Muscle layer of colon (tissue), 2 donors: ENCODE measurements around the gene CDC42EP5.
"Not testable (repeated sequence)": the region's sequence is repeated elsewhere in the genome, so short reads cannot be mapped to it uniquely, and the experiment has no call there.

Source experiments
- H3K27ac ChIP-seq: one replicate; pipeline ENCODE4 v1.7.0; 2013; ENCODE audit warnings: low read depth, mild to moderate bottlenecking, low read length, moderate library complexity
- H3K27me3 ChIP-seq, 2 donors: one replicate each; pipeline ENCODE4 v1.7.0; 2013; ENCODE audit warnings: low read length in 2 of 2, mild to moderate bottlenecking in 2 of 2; ENCODE audit not compliant: insufficient read depth in 2 of 2, control insufficient read depth in 1 of 2
- H3K36me3 ChIP-seq: one replicate; pipeline ENCODE4 v1.7.0; 2013; ENCODE audit warnings: mild to moderate bottlenecking, low read length; ENCODE audit not compliant: insufficient read depth
- H3K4me1 ChIP-seq: one replicate; pipeline ENCODE4 v1.7.0; 2013; ENCODE audit warnings: mild to moderate bottlenecking, low read length; ENCODE audit not compliant: insufficient read depth
- H3K4me3 ChIP-seq, 2 donors: one replicate each; pipeline ENCODE4 v1.7.0; 2013; ENCODE audit warnings: low read length in 2 of 2, low read depth in 1 of 2, mild to moderate bottlenecking in 1 of 2, moderate library complexity in 1 of 2
- H3K9ac ChIP-seq: one replicate; pipeline ENCODE4 v1.7.0; 2013; ENCODE audit warnings: low read length
- H3K9me3 ChIP-seq: one replicate; pipeline ENCODE4 v1.7.0; 2013; ENCODE audit warnings: mild to moderate bottlenecking, low read length
- donor health status: abdominal sarcoma.
- donor health status: Adenocarcinoma of cecum.

The CDC42EP5 gene

GRCh38 chr19:54506079-54506478 lies 33.0 kb upstream of the CDC42EP5 start:
- H3K36me3 ChIP-seq: no peaks in the 10 kb centered on the region
- H3K27ac ChIP-seq: no peak overlapping the region
- no peaks in the 10 kb centered on the region for H3K9me3 ChIP-seq
- H3K4me1 ChIP-seq: no peaks in the 10 kb centered on the region
- no peaks in the 10 kb centered on the region for H3K27me3 ChIP-seq
- H3K9ac ChIP-seq: no peak overlapping the region
- H3K4me3 ChIP-seq: no peak overlapping the region

DNA sequence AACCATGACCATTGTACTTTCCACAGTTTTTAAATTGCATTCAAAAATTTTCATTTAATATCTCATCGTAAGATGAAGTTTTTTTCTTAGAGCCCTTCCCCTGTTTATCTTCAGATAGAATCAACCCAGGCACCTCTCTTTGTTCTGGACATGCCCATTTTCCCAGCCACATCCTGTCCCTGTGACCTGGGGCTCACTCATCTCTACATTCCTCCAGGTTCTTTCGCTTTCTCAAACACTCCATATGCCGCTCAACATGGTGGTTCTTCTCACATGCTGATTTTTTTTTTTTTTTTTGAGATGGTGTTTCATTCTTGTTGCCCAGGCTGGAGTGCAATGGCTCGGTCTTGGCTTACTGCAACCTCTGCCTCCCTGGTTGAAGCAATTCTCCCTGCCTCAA lies 32.4 kb upstream of the CDC42EP5 start:
- H3K36me3 ChIP-seq, H3K27me3 ChIP-seq, H3K27ac ChIP-seq, H3K4me1 ChIP-seq, H3K4me3 ChIP-seq, H3K9ac ChIP-seq, H3K9me3 ChIP-seq: not testable (repeated sequence)

DNA sequence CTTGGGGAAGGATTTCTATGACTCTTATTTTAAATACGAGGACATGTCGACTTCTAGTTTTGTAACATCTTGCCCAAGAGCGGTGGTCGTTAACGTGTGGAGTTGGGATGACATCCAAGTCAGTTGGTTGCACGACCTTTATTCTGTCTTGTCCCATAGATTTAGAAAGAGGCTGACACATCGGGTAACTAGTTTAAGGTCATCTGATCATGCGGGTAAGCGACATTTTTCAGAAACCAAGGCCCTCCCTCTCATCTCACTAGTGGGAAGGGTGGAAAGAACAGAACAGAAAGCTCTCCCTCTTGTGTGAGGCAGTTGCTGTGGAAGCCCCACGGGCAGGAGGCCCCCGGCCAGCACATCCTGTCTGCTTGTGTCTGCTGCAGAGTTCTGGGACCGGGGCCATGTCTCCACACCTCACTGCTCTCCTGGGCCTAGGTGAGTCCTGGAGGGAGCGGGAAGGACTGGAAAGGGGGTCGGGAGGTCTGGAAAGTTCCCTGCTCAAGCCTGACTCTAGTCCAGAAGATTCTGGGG lies 29.5 kb upstream of the CDC42EP5 start, which contains the start of gene LAIR2:
TSS of gene LAIR2 (plus strand) at position 314 of the 531 bp plus-strand sequence. CDS start at position 402, 88 bp downstream.
- Histone ChIP-seq H3K36me3 (no peaks in the 10 kb centered on the region), H3K4me1 (no peaks in the 10 kb centered on the region), H3K9ac (no peak within 1 kb of the TSS), H3K9me3 (no peaks in the 10 kb centered on the region), H3K4me3 (no peak within 1 kb of the TSS), H3K27me3 (no peaks in the 10 kb centered on the region), H3K27ac (no peak within 1 kb of the TSS)

DNA sequence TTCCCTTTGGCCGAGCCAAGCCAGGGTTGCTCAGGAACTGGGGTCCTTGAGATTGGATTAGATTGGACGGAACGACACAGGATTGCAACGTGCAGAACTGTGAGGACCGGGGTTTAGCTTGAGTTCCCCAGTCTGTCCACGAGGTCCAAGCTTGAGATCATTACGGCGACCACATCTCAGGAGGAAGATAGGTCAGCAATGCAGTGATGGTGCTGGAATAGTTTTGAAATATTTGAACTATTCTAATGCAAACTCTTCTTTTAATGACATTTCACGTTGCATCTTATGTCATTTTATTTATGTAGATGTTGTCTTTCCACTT lies 25.3 kb upstream of the CDC42EP5 start:
- H3K27ac ChIP-seq, H3K9ac ChIP-seq, H3K4me1 ChIP-seq, H3K4me3 ChIP-seq, H3K27me3 ChIP-seq, H3K36me3 ChIP-seq, H3K9me3 ChIP-seq: not testable (repeated sequence)

GRCh38 chr19:54497747-54498450 lies 24.8 kb upstream of the CDC42EP5 start:
- H3K4me1 ChIP-seq, H3K27me3 ChIP-seq: not testable (repeated sequence)

GRCh38 chr19:54495284-54495683 lies 22.2 kb upstream of the CDC42EP5 start:
- not testable (repeated sequence) for H3K4me1 ChIP-seq, H3K9ac ChIP-seq, H3K27me3 ChIP-seq, H3K9me3 ChIP-seq, H3K36me3 ChIP-seq, H3K4me3 ChIP-seq, H3K27ac ChIP-seq

More at GRCh38 chr19:54497747-54498450, 24.8 kb upstream of the CDC42EP5 start:
- H3K9ac ChIP-seq, H3K27ac ChIP-seq, H3K4me3 ChIP-seq, H3K9me3 ChIP-seq, H3K36me3 ChIP-seq: not testable (repeated sequence)

DNA sequence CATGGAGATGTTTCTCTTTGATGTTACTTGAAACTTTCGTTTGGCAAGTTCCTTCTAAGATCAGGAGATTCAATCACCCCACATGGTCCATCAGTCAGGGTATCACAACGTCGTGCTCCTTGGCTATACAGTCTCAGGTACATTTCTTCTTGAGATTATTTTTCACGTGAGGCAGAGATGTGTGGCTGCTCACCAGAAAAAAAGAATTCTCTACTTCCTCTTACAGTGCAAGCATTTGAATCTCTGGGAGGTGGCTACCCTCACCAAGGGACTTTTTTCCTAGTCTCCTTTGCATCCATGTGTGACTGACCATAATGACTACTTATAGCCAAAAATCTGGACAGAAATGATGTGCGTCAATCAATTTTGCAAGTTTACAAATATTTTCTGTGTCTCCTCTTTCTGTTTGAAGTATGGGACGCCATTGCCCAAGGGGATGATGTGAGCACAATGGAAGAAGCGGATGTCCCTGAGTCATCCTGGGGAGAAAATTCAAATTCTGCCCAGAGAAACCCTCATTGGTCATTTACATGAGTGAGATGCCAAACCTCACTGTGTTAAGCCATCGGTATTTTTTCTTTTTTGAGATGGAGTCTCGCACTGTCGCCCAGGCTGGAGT lies 21.0 kb upstream of the CDC42EP5 start:
- Histone ChIP-seq H3K4me1 (no peaks in the 10 kb centered on the region), H3K4me3 (no peak overlapping the region), H3K27me3 (peaks cover 0 to 3% of the 10 kb centered on the region in 2 donors), H3K27ac (no peak overlapping the region), H3K9me3 (no peaks in the 10 kb centered on the region), H3K36me3 (no peaks in the 10 kb centered on the region), H3K9ac (no peak overlapping the region)

DNA sequence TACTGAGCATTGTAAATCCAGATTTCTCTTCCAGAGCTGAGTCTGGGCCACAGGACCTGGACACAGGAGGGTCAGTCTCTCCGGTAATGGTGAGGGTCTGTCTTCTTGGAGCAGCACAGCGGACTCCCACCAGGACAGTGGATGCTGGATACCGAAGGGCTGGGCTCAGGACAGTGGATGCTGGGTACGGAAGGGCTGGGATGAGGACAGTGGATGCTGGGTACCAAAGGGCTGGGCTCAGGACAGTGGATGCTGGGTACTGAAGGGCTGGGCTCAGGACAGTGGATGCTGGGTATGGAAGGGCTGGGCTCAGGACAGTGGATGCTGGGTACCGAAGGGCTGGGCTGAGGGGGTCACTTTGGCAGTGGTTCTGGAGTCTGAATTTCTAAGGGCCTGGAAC lies 20.0 kb upstream of the CDC42EP5 start:
- not testable (repeated sequence) for H3K9ac ChIP-seq, H3K4me1 ChIP-seq, H3K4me3 ChIP-seq, H3K9me3 ChIP-seq, H3K36me3 ChIP-seq, H3K27me3 ChIP-seq, H3K27ac ChIP-seq

GRCh38 chr19:54492568-54492967 lies 19.5 kb upstream of the CDC42EP5 start:
- H3K4me1 ChIP-seq: no peaks in the 10 kb centered on the region
- H3K9ac ChIP-seq: no peak overlapping the region
- H3K27ac ChIP-seq: no peak overlapping the region
- H3K27me3 ChIP-seq: peaks cover 0 to 3% of the 10 kb centered on the region in 2 donors
- no peaks in the 10 kb centered on the region for H3K36me3 ChIP-seq
- no peak overlapping the region for H3K4me3 ChIP-seq
- H3K9me3 ChIP-seq: no peaks in the 10 kb centered on the region

DNA sequence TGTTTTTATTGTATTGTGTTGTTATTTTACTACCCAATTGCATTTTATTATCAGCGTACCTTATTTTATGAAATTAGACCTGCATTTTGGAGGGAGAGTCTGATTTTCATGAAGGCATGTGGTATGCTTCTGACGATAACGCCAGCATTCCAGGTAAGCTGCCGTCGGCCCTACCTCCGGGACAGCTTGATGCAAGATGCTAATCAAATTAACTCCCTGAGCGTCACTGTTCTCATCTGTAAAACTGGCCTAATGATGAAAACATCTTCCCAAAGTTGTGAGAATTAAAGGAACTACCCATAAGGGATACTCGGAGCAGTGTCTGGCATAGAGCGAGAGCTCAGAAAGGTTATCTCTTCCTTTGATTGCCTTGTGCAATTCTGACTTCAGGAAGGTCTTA lies 16.7 kb upstream of the CDC42EP5 start:
- no peaks in the 10 kb centered on the region for H3K9me3 ChIP-seq
- no peaks in the 10 kb centered on the region for H3K4me1 ChIP-seq
- no peak overlapping the region for H3K4me3 ChIP-seq
- no peak overlapping the region for H3K27ac ChIP-seq
- no peak overlapping the region for H3K9ac ChIP-seq
- no peaks in the 10 kb centered on the region for H3K36me3 ChIP-seq
- peaks cover 0 to 3% of the 10 kb centered on the region in 2 donors for H3K27me3 ChIP-seq

GRCh38 chr19:54489341-54489740 lies 16.2 kb upstream of the CDC42EP5 start:
- H3K4me3 ChIP-seq: no peak overlapping the region
- H3K27ac ChIP-seq: no peak overlapping the region
- peaks cover 0 to 3% of the 10 kb centered on the region in 2 donors for H3K27me3 ChIP-seq
- no peaks in the 10 kb centered on the region for H3K36me3 ChIP-seq
- H3K4me1 ChIP-seq: no peaks in the 10 kb centered on the region
- H3K9ac ChIP-seq: no peak overlapping the region
- no peaks in the 10 kb centered on the region for H3K9me3 ChIP-seq

DNA sequence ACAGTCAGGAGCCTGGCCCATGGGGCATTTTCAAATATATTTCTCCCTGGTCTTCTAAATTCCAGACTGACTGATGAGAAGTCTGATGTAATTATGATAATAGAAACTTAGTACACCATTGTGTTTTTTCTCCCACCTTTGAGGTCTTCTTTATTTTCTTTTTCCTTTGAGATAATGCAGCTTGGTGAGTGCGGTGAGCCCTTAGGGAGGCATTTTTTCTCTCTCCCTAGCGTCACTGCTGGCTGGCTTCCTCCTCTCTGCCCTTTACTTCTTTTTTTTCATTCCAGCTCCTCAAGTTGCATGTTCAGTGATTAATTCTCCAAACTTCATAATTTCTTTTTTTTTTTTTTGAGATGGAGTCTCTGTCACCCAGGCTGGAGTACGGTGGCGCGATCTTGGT lies 12.8 kb upstream of the CDC42EP5 start:
- no peak overlapping the region for H3K9ac ChIP-seq
- H3K36me3 ChIP-seq: no peaks in the 10 kb centered on the region
- no peak overlapping the region for H3K4me3 ChIP-seq
- no peaks in the 10 kb centered on the region for H3K27me3 ChIP-seq
- H3K9me3 ChIP-seq: no peaks in the 10 kb centered on the region
- no peak overlapping the region for H3K27ac ChIP-seq
- H3K4me1 ChIP-seq: no peaks in the 10 kb centered on the region
